CD14-positive monocyte (primary cell): ENCODE data around the gene HLA-DOB. TPM values are rescaled to one million over a fixed set of nuclear protein-coding genes. Genes with fewer than 3 reads are reported as not detected.

Experiments used
- DNase-seq, 3 donors: peaks; one replicate each; pipeline ENCODE4 v3.0.0-alpha.2; 2011 to 2022
- H2AFZ ChIP-seq: 2 replicates; pipeline ENCODE4 v1.6.0; 2012; ENCODE audit warnings: mild to moderate bottlenecking, low read depth, low read length, inconsistent platforms; ENCODE audit not compliant: insufficient read depth, poor library complexity, severe bottlenecking
- H3K27ac ChIP-seq, 2 donors: 1 replicate in 1 of 2; 2 replicates in 1 of 2; pipeline ENCODE4 v1.5.1; 2012 to 2013; ENCODE audit warnings: low read length in 2 of 2, control low read depth in 1 of 2, inconsistent platforms in 1 of 2, low read depth in 1 of 2, mild to moderate bottlenecking in 1 of 2
- H3K27me3 ChIP-seq, 2 donors: one replicate each; pipeline versions ENCODE4 v1.6.0 to v1.6.1; 2011 to 2013; ENCODE audit warnings: low read length in 2 of 2; ENCODE audit not compliant: control insufficient read depth in 2 of 2, insufficient read depth in 2 of 2
- H3K36me3 ChIP-seq, 2 donors: replicated peaks in 1 of 2; 1 replicate in 1 of 2; 2 replicates in 1 of 2; pipeline versions ENCODE4 v1.5.1 to v1.6.1; 2012 to 2013; ENCODE audit warnings: low read length in 2 of 2, control low read depth in 1 of 2, inconsistent platforms in 1 of 2, mild to moderate bottlenecking in 1 of 2; ENCODE audit not compliant: insufficient read depth in 2 of 2, control insufficient read depth in 1 of 2
- H3K4me1 ChIP-seq, 2 donors: 1 replicate in 1 of 2; 2 replicates in 1 of 2; pipeline versions ENCODE4 v1.5.1 to v1.6.1; 2012 to 2013; ENCODE audit warnings: low read length in 2 of 2, control low read depth in 1 of 2, inconsistent platforms in 1 of 2, mild to moderate bottlenecking in 1 of 2, moderate library complexity in 1 of 2; ENCODE audit not compliant: insufficient read depth in 2 of 2, control insufficient read depth in 1 of 2
- H3K4me2 ChIP-seq: replicated peaks from 2 replicates; pipeline ENCODE3; 2012; ENCODE audit warnings: low read length, moderate library complexity, mild to moderate bottlenecking; ENCODE audit not compliant: poor library complexity, severe bottlenecking; ENCODE audit errors: extremely low read depth
- H3K4me3 ChIP-seq, 3 experiments: fragments of 200-600 bp in 1 of 3; sonication (generic) in 1 of 3; replicated peaks in 1 of 3; 1 replicate in 2 of 3; 2 replicates in 1 of 3; pipeline ENCODE4 v1.5.1; 2011 to 2013; ENCODE audit warnings: low read length in 3 of 3, mild to moderate bottlenecking in 3 of 3, control low read depth in 2 of 3, low read depth in 2 of 3, inconsistent platforms in 1 of 3, moderate library complexity in 1 of 3
- H3K79me2 ChIP-seq: 2 replicates; pipeline ENCODE4 v1.6.0; 2012; ENCODE audit warnings: mild to moderate bottlenecking, control low read depth, inconsistent platforms, low read length, moderate library complexity; ENCODE audit not compliant: insufficient read depth
- H3K9ac ChIP-seq: 2 replicates; pipeline ENCODE4 v1.6.0; 2017; ENCODE audit warnings: low read length, mild to moderate bottlenecking; ENCODE audit not compliant: insufficient read depth, poor library complexity, severe bottlenecking
- H3K9me3 ChIP-seq, 2 donors: replicated peaks in 1 of 2; 1 replicate in 1 of 2; 2 replicates in 1 of 2; pipeline versions ENCODE4 v1.5.1 to v1.6.1; 2012 to 2013; ENCODE audit warnings: low read length in 2 of 2, control low read depth in 1 of 2; ENCODE audit not compliant: control insufficient read depth in 1 of 2, insufficient read depth in 1 of 2
- H4K20me1 ChIP-seq: 2 replicates; pipeline ENCODE4 v1.6.0; 2012; ENCODE audit warnings: mild to moderate bottlenecking, low read length, control low read depth, moderate library complexity; ENCODE audit not compliant: insufficient read depth
- H3K27ac Mint-ChIP-seq, 7 donors: one replicate each; pipeline ENCODE4 v1.8.0; 2020; ENCODE audit warnings: mild to moderate bottlenecking in 7 of 7, mixed read lengths in 7 of 7, moderate library complexity in 6 of 7, inconsistent platforms in 2 of 7
- H3K27me3 Mint-ChIP-seq, 3 donors: one replicate each; pipeline ENCODE4 v1.8.0; 2021 to 2022; ENCODE audit warnings: low read depth in 3 of 3, mild to moderate bottlenecking in 3 of 3, mixed read lengths in 3 of 3, moderate library complexity in 3 of 3, inconsistent platforms in 1 of 3
- H3K36me3 Mint-ChIP-seq, 2 donors: one replicate each; pipeline ENCODE4 v1.8.0; 2020; ENCODE audit warnings: mixed read lengths in 2 of 2, inconsistent platforms in 1 of 2, mild to moderate bottlenecking in 1 of 2
- H3K4me1 Mint-ChIP-seq: one replicate; pipeline ENCODE4 v1.8.0; 2020; ENCODE audit warnings: mild to moderate bottlenecking, mixed read lengths
- H3K4me3 Mint-ChIP-seq, 2 donors: one replicate each; pipeline ENCODE4 v1.8.0; 2020; ENCODE audit warnings: mild to moderate bottlenecking in 2 of 2, mixed read lengths in 2 of 2, moderate library complexity in 1 of 2
- H3K9me3 Mint-ChIP-seq, 7 donors: one replicate each; pipeline ENCODE4 v1.8.0; 2020 to 2022; ENCODE audit warnings: mixed read lengths in 7 of 7, mild to moderate bottlenecking in 6 of 7, moderate library complexity in 6 of 7, inconsistent platforms in 2 of 7
- WGBS: methylation state at CpG from one replicate; pipeline ENCODE4 v1.1.5; 2013; ENCODE audit warnings: missing lambda C conversion rate; ENCODE audit not compliant: insufficient coverage; 5-methylcytosine and 5-hydroxymethylcytosine counted together
- intact Hi-C, 2 donors: fragments of 100-400 bp; cut with micrococcal nuclease; formaldehyde crosslinking; loops; one replicate each; pipeline versions ENCODE4 v1.15.0 to v1.15.1; 2023
- polyA plus RNA-seq, 3 donors: library from polyadenylated mRNA; depleted of rRNA in 1 of 3; unstranded in 2 of 3; stranded (reverse) in 1 of 3; fragments of 300-500 nt in 2 of 3; fragments of >200 nt in 1 of 3; fragmentation: Illumina TruSeq in 2 of 3; gene quantifications; 1 replicate in 2 of 3; 2 replicates in 1 of 3; pipeline ENCODE4 v1.2.3, GENCODE V29; 2012 to 2021
- TF ChIP-seq, protein P1 (sequence below): fragments of 200-600 bp; IDR thresholded peaks from one replicate; pipeline ENCODE4 v1.8.0; 2022; ENCODE audit warnings: antibody characterized with exemption, mild to moderate bottlenecking

HLA-DOB gene
- polyA plus RNA-seq, 3 donors, result 0.25 to 6.2 (median 0.64) TPM

GRCh38 chr6:32862725-32863124 lies 45.9 kb upstream of the HLA-DOB start:
- Mint-ChIP-seq H3K36me3 (peaks cover 46% of the 10 kb centered on the region in 2 donors), H3K4me3 (no peak overlapping the region), H3K4me1 (peaks cover 33% of the 10 kb centered on the region), H3K27ac (peak overlapping the region in 1 of 7 donors; percentile 30), H3K27me3 (no peaks in the 10 kb centered on the region), H3K9me3 (peaks cover 0 to 3% (median 0%) of the 10 kb centered on the region in 7 donors)
- no CpG with 5 or more reads among the region's 3 CpGs for WGBS
- H4K20me1 ChIP-seq, result peaks cover 11% of the 10 kb centered on the region
- peaks cover 21 to 22% of the 10 kb centered on the region in 2 donors for H3K4me1 ChIP-seq
- H2AFZ ChIP-seq, result no peak overlapping the region
- no peaks in the 10 kb centered on the region for H3K9me3 ChIP-seq
- H3K9ac ChIP-seq, result no peak overlapping the region
- no peak overlapping the region for H3K27ac ChIP-seq
- peaks cover 4% of the 10 kb centered on the region for H3K79me2 ChIP-seq
- TF ChIP-seq, protein P1, sequence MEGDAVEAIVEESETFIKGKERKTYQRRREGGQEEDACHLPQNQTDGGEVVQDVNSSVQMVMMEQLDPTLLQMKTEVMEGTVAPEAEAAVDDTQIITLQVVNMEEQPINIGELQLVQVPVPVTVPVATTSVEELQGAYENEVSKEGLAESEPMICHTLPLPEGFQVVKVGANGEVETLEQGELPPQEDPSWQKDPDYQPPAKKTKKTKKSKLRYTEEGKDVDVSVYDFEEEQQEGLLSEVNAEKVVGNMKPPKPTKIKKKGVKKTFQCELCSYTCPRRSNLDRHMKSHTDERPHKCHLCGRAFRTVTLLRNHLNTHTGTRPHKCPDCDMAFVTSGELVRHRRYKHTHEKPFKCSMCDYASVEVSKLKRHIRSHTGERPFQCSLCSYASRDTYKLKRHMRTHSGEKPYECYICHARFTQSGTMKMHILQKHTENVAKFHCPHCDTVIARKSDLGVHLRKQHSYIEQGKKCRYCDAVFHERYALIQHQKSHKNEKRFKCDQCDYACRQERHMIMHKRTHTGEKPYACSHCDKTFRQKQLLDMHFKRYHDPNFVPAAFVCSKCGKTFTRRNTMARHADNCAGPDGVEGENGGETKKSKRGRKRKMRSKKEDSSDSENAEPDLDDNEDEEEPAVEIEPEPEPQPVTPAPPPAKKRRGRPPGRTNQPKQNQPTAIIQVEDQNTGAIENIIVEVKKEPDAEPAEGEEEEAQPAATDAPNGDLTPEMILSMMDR, result no peak
- no peak overlapping the region for H3K4me3 ChIP-seq
- intact Hi-C loops, result loop anchor here in 1 of 2 donors (10.0 kb wide), 1 partner anchor 458 kb away; the partner anchor contains the start of gene BTNL2
- H3K4me2 ChIP-seq, result no peak overlapping the region
- H3K36me3 ChIP-seq, result peaks cover 36 to 50% of the 10 kb centered on the region in 2 donors
- DNase-seq, result no peak
- H3K27me3 ChIP-seq, result no peaks in the 10 kb centered on the region

DNA sequence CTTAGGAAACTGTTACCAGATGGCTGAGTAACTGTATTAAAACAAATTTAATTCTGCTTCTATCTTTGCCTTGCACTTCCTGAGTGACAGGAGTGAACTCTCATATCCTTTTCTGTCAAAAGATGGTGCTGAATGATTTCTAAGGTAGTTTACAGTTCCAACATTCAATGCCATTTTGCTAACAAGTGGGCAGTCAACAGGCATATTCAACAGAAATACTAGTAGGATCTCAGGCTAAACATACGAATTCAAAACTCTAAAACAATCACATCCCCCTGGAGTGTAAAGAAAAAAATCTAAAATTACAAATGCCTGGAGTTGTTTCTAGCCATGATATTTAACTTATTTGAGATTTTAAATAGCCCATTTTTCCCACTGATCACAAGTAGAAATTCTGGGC lies 43.9 kb upstream of the HLA-DOB start:
- H3K4me3 Mint-ChIP-seq, result no peak overlapping the region
- Histone ChIP-seq H2AFZ (no peak overlapping the region), H3K36me3 (peaks cover 47 to 70% of the 10 kb centered on the region in 2 donors), H3K4me2 (no peak overlapping the region), H4K20me1 (peaks cover 18% of the 10 kb centered on the region), H3K9ac (no peak overlapping the region), H3K27me3 (no peaks in the 10 kb centered on the region), H3K27ac (no peak overlapping the region), H3K4me3 (no peak overlapping the region), H3K4me1 (peaks cover 15 to 19% of the 10 kb centered on the region in 2 donors), H3K79me2 (peaks cover 16% of the 10 kb centered on the region), H3K9me3 (no peaks in the 10 kb centered on the region)
- H3K36me3 Mint-ChIP-seq, result peaks cover 58 to 64% of the 10 kb centered on the region in 2 donors
- H3K27me3 Mint-ChIP-seq, result peaks cover 0 to 1% (median 0%) of the 10 kb centered on the region in 3 donors
- H3K4me1 Mint-ChIP-seq, result peaks cover 32% of the 10 kb centered on the region
- DNase-seq, result no peak
- peaks cover 0 to 3% (median 0%) of the 10 kb centered on the region in 7 donors for H3K9me3 Mint-ChIP-seq
- no CpG with 5 or more reads among the region's 1 CpG for WGBS
- no peak overlapping the region for H3K27ac Mint-ChIP-seq
- intact Hi-C loops, result loop anchor here in 1 of 2 donors (10.0 kb wide), 1 partner anchor 456 kb away; the partner anchor contains the start of gene BTNL2
- TF ChIP-seq, protein P1, result no peak
